ENCODE data around the gene RHPN2. TPM values are rescaled to one million over a fixed set of nuclear protein-coding genes. Genes with fewer than 3 reads are reported as not detected.

The RHPN2 gene
- total and polyA plus RNA-seq, 2 of the 13 experiments (the other 11 are each of a cell fraction or from before 2014, with no cell fraction given): 20.3 to 48.0 TPM

DNA sequence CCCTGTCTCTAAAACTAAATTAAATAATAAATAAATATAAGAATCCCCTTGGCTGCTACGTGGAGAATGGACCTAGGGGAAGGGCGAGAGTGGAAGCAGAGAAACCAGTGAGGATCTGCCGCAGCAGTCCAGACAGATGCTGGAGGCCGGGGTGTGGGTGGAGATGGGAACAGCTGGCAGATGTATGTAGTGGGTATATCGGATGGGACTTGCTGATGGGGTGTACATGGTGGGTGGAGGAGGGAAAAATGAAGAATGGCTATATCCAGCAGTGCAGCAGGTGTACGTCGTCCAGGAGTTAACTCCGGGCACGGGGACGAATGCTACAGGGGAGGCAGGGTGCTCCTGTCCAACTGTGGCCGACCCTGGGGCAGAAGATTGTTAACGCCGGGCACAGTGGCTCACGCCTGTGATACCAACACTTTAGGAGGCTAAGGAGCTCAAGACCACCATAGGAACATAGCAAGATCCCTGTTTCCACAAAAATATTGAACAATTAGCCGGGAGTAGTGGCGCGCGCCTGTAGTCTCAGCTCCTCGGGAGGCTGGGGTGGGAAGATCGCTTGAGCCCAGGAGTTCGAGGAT lies 93.6 kb downstream of the RHPN2 start:
- Histone ChIP-seq H2AFZ (ENCODE audit: low read length) (no peak overlapping the region), H3K4me1 (ENCODE audit: insufficient read depth, low read length) (peaks cover 19% of the 10 kb centered on the region), H3K79me2 (ENCODE audit: insufficient read depth, low read length) (peaks cover 9% of the 10 kb centered on the region), H3K36me3 (replicated peaks in 1 of 2; ENCODE audit: control insufficient read depth in 1 of 2, insufficient read depth in 2 of 2, low read length in 2 of 2) (peaks cover 2% of the 10 kb centered on the region in 2 experiments; a peak in 3 of 5 replicates), H3K4me2 (ENCODE audit: low read depth, low read length) (peak overlapping the region; percentile 95), H3K4me3 (replicated peaks in 1 of 3; ENCODE audit: insufficient read depth in 1 of 3, low read depth in 2 of 3, low read length in 3 of 3) (peak overlapping the region; percentile 81 to 93 (median 90)), H3K9me3 (ENCODE audit: low read length) (no peaks in the 10 kb centered on the region), H3K27ac (ENCODE audit: extremely low read length, insufficient read depth, low read length) (no peak overlapping the region), H4K20me1 (ENCODE audit: insufficient read depth, low read length) (no peaks in the 10 kb centered on the region), H3K9ac (ENCODE audit: insufficient read depth, low read depth, low read length) (peak overlapping the region; percentile 70), H3K27me3 (ENCODE audit: control insufficient read depth in 1 of 2, insufficient read depth in 2 of 2, low read length in 2 of 2) (no peaks in the 10 kb centered on the region; a peak in 1 of 5 replicates)
- ChIA-PET CTCF (ENCODE audit: low intra/inter-chr PET ratio, low total read pairs) (no interaction called here), POLR2A (interaction anchor here (1.0 to 1.1 kb wide), 2 partner anchors 66 to 206 kb away, joined by 3 to 4 read pairs; no protein-coding TSS in a partner anchor)
- FAIRE-seq: no peak
- 13% methylated on average over 18 of the region's 21 CpGs for WGBS (ENCODE audit: low lambda C conversion rate)
- intact Hi-C loops (cut with micrococcal nuclease; ENCODE audit: unreplicated experiment) (loop anchor here (10.0 kb wide), 1 partner anchor 94 kb away; the partner anchor contains the start of gene RHPN2), in situ Hi-C loops (cut with HindIII; ENCODE audit: extremely low pct_ligation_motif_present, low pct_unique_long_range_greater_than_20kb) (loop anchor here (10.0 kb wide), 1 partner anchor 276 kb away; the partner anchor contains the start of gene NUDT19)
- peak; percentile 2; the same call in 2 of the 3 replicates for ATAC-seq
- TSS peak; percentile 65 for BruUV-seq (replicated peaks)
- no peak for DNase-seq (ENCODE audit: low spot score)
- TF ChIP-seq, protein P1, sequence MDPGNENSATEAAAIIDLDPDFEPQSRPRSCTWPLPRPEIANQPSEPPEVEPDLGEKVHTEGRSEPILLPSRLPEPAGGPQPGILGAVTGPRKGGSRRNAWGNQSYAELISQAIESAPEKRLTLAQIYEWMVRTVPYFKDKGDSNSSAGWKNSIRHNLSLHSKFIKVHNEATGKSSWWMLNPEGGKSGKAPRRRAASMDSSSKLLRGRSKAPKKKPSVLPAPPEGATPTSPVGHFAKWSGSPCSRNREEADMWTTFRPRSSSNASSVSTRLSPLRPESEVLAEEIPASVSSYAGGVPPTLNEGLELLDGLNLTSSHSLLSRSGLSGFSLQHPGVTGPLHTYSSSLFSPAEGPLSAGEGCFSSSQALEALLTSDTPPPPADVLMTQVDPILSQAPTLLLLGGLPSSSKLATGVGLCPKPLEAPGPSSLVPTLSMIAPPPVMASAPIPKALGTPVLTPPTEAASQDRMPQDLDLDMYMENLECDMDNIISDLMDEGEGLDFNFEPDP (CRISPR knock-in tag; conservative IDR thresholded peaks at IDR 0.05): 0 out of 2 replicates have a peak, but pooled peaks have one; percentile 52
- TF ChIP-seq ZNF83 (CRISPR knock-in tag; IDR thresholded peaks at IDR 0.05; ENCODE audit: borderline replicate concordance): no peak

DNA sequence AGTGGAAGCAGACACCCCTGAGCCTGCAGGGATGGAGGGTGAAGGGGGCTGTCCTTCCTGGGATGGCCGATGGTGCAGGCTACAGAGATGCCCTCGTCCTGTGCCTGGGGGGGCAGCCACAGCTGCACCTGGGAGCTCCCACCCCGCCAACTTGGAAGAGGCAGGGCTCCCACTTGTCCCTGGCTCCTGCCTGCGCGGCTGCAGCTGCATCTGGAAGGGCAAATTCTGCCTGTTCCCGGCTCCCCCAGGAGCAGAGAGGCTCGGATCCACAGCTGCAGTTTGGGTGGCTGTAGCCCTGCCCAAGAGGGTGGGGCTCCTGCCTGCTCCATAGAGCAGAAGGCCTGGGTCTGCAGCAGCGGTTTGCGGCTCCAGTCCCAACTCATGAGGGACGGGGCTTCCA lies 95.1 kb downstream of the RHPN2 start:
- no peak overlapping the region for H2AFZ ChIP-seq (ENCODE audit: low read length)
- in situ Hi-C loops (cut with HindIII; ENCODE audit: extremely low pct_ligation_motif_present, low pct_unique_long_range_greater_than_20kb) (no loop called here), intact Hi-C loops (cut with micrococcal nuclease; ENCODE audit: unreplicated experiment) (no loop called here)
- WGBS (ENCODE audit: low lambda C conversion rate): 85% methylated on average over 2 of the region's 10 CpGs
- no peaks in the 10 kb centered on the region for H3K9me3 ChIP-seq (ENCODE audit: low read length)
- no peak overlapping the region for H3K27ac ChIP-seq (ENCODE audit: extremely low read length, insufficient read depth, low read length)
- H3K4me3 ChIP-seq (replicated peaks in 1 of 3; ENCODE audit: insufficient read depth in 1 of 3, low read depth in 2 of 3, low read length in 3 of 3): no peak overlapping the region; a peak in 1 of 6 replicates
- peaks cover 19% of the 10 kb centered on the region for H3K4me1 ChIP-seq (ENCODE audit: insufficient read depth, low read length)
- DNase-seq (ENCODE audit: low spot score) (no peak), ATAC-seq (no peak), FAIRE-seq (no peak)
- no peaks in the 10 kb centered on the region; a peak in 1 of 5 replicates for H3K27me3 ChIP-seq (ENCODE audit: control insufficient read depth in 1 of 2, insufficient read depth in 2 of 2, low read length in 2 of 2)
- BruUV-seq (replicated peaks): no TSS peak
- no peak overlapping the region for H3K9ac ChIP-seq (ENCODE audit: insufficient read depth, low read depth, low read length)
- H4K20me1 ChIP-seq (ENCODE audit: insufficient read depth, low read length): no peaks in the 10 kb centered on the region
- peaks cover 3 to 4% of the 10 kb centered on the region in 2 experiments; a peak in 3 of 5 replicates for H3K36me3 ChIP-seq (replicated peaks in 1 of 2; ENCODE audit: control insufficient read depth in 1 of 2, insufficient read depth in 2 of 2, low read length in 2 of 2)
- ChIA-PET POLR2A (no interaction called here), CTCF (ENCODE audit: low intra/inter-chr PET ratio, low total read pairs) (no interaction called here)
- no peak overlapping the region for H3K4me2 ChIP-seq (ENCODE audit: low read depth, low read length)
- TF ChIP-seq ZNF3 (CRISPR knock-in tag; IDR thresholded peaks at IDR 0.05): no peak
- H3K79me2 ChIP-seq (ENCODE audit: insufficient read depth, low read length): peaks cover 9% of the 10 kb centered on the region

Measured in HepG2 (cell line).